K562 (cell line): Measurements from ENCODE around the gene TESMIN. TPM values are rescaled to one million over a fixed set of nuclear protein-coding genes. Genes with fewer than 3 reads are reported as not detected.

ENCODE experiments used
- ATAC-seq: fragments of 200-7000 bp; cut with Tn5 transposase; 3 replicates; pipeline ENCODE4 v1.9.1; 2020; ENCODE audit warnings: moderate library complexity
- BruUV-seq: library from RNA; stranded (reverse); fragments of 400-500 nt; replicated peaks from 2 replicates; lab custom pipeline; 2021; lab: Mats Ljungman, UMichigan
- CTCF ChIA-PET: fragments of 300-600 bp; formaldehyde crosslinking; extraction: SDS; loops from one replicate; lab custom pipeline; 2021; ENCODE audit warnings: low intra/inter-chr PET ratio; lab: Yijun Ruan, JAX
- POLR2A ChIA-PET: fragments of 300-600, 350-650 bp; sonication (Branson Sonifier 250); formaldehyde crosslinking; extraction: SDS; loops from one replicate; lab custom pipeline; 2021; ENCODE audit warnings: antibody characterized with exemption, inconsistent platforms; lab: Yijun Ruan, JAX
- DNase-seq, 4 experiments: peaks; one replicate each; pipeline versions ENCODE4 v3.0.0 to v3.0.0-alpha.2; 2011 to 2018; ENCODE audit warnings: low spot score in 3 of 4, mixed read lengths in 3 of 4; ENCODE audit errors: extremely low read depth in 1 of 4
- FAIRE-seq: peaks from 2 replicates; lab custom pipeline; 2011; peaks lifted over from hg19 to GRCh38; lab: Jason Lieb, UNC
- H2AFZ ChIP-seq: 2 replicates; pipeline ENCODE4 v1.6.0; 2011; ENCODE audit warnings: low read depth, low read length, control low read depth, inconsistent platforms
- H3K27ac ChIP-seq: fragments of 200-600 bp; 3 replicates; pipeline ENCODE4 v1.8.0; 2011; ENCODE audit warnings: low read depth, mild to moderate bottlenecking, control low read depth, inconsistent platforms, low read length, moderate library complexity, mixed read lengths; ENCODE audit errors: extremely low read depth
- H3K27me3 ChIP-seq, 2 experiments: fragments of 300-600 bp in 1 of 2; 2 replicates in 1 of 2; 3 replicates in 1 of 2; pipeline versions ENCODE4 v1.6.0 to v1.8.0; 2011; ENCODE audit warnings: inconsistent platforms in 2 of 2, low read length in 2 of 2, mild to moderate bottlenecking in 1 of 2, mixed read lengths in 1 of 2, moderate library complexity in 1 of 2; ENCODE audit not compliant: control insufficient read depth in 2 of 2, insufficient read depth in 2 of 2
- H3K36me3 ChIP-seq: fragments of 300-600 bp; 3 replicates; pipeline ENCODE4 v1.8.0; 2011; ENCODE audit warnings: mild to moderate bottlenecking, low read length, inconsistent platforms; ENCODE audit not compliant: control insufficient read depth, insufficient read depth
- H3K4me1 ChIP-seq, 2 experiments: fragments of 200-600 bp in 1 of 2; replicated peaks in 1 of 2; 2 replicates in 1 of 2; 3 replicates in 1 of 2; pipeline versions ENCODE4 v1.5.1 to v1.8.0; 2011; ENCODE audit warnings: inconsistent platforms in 2 of 2, low read length in 2 of 2, mild to moderate bottlenecking in 1 of 2, mixed read lengths in 1 of 2, moderate library complexity in 1 of 2; ENCODE audit not compliant: control insufficient read depth in 2 of 2, insufficient read depth in 2 of 2
- H3K4me2 ChIP-seq: 2 replicates; pipeline ENCODE4 v1.6.1; 2011; ENCODE audit warnings: low read length, control low read depth, inconsistent platforms, mixed read lengths; ENCODE audit not compliant: insufficient read depth
- H3K4me3 ChIP-seq: fragments of 200-600 bp; sonication (generic), shearing (Covaris generic); 2 replicates; pipeline ENCODE4 v1.5.1; 2016; ENCODE audit warnings: control low read depth, inconsistent platforms
- H3K79me2 ChIP-seq: fragments of 200-600 bp; 3 replicates; pipeline ENCODE4 v1.8.0; 2011; ENCODE audit warnings: low read length, inconsistent platforms; ENCODE audit not compliant: control insufficient read depth, insufficient read depth
- H3K9ac ChIP-seq, 2 experiments: 2 replicates each; pipeline versions ENCODE4 v1.6.0 to v1.6.1; 2011; ENCODE audit warnings: low read depth in 2 of 2, low read length in 2 of 2, control low read depth in 1 of 2, inconsistent platforms in 1 of 2, mild to moderate bottlenecking in 1 of 2, mixed read lengths in 1 of 2; ENCODE audit not compliant: insufficient read depth in 1 of 2
- H3K9me1 ChIP-seq: one replicate; pipeline ENCODE4 v1.6.0; 2011; ENCODE audit warnings: inconsistent platforms, mild to moderate bottlenecking, low read length, moderate library complexity; ENCODE audit not compliant: control insufficient read depth, insufficient read depth
- H3K9me3 ChIP-seq: replicated peaks from 2 replicates; pipeline ENCODE4 v1.5.1; 2011; ENCODE audit warnings: low read depth, low read length, inconsistent platforms; ENCODE audit not compliant: control insufficient read depth, insufficient read depth
- H4K20me1 ChIP-seq: replicated peaks from 2 replicates; pipeline ENCODE4 v1.6.1; 2011; ENCODE audit warnings: low read length, inconsistent platforms, mixed read lengths; ENCODE audit not compliant: control insufficient read depth, insufficient read depth
- NFE2L1 ChIP-seq: fragments of 450-650 bp; IDR thresholded peaks from 2 replicates; pipeline ENCODE4 v1.6.1; 2016; ENCODE audit warnings: missing genetic modification characterization, low read depth, mild to moderate bottlenecking, missing compliant biosample characterization, moderate library complexity, borderline replicate concordance
- RBM25 ChIP-seq: fragments of 200-400 bp; formaldehyde crosslinking; IDR thresholded peaks from 2 replicates; pipeline ENCODE4 v1.6.1; 2018; ENCODE audit warnings: low read length, low read depth, moderate library complexity; ENCODE audit not compliant: severe bottlenecking
- ZNF146 ChIP-seq: IDR thresholded peaks from one replicate; pipeline ENCODE4 v1.6.1; 2018; ENCODE audit warnings: missing compliant biosample characterization; ENCODE audit not compliant: unreplicated experiment
- ZNF592 ChIP-seq: fragments of 450-650 bp; IDR thresholded peaks from 2 replicates; pipeline ENCODE4 v1.6.1; 2017; ENCODE audit warnings: antibody characterized with exemption, mild to moderate bottlenecking
- WGBS: fragments of 100-300 bp; shearing (Covaris generic); methylation state at CpG from one replicate; pipeline ENCODE4 v1.1.6; 2016; ENCODE audit warnings: low coverage, mixed read lengths; ENCODE audit not compliant: insufficient coverage; ENCODE audit errors: missing lambda C conversion rate; 5-methylcytosine and 5-hydroxymethylcytosine counted together
- in situ Hi-C: fragments of 300-500 bp; cut with MboI; formaldehyde crosslinking; loops from 4 replicates; pipeline ENCODE4 v1.15.0; 2018; ENCODE audit warnings: inconsistent platforms, mixed read lengths
- intact Hi-C: fragments of 100-400 bp; cut with micrococcal nuclease; formaldehyde crosslinking; loops from 2 replicates; pipeline ENCODE4 v1.14.2; 2022
- polyA plus RNA-seq, 8 experiments: library from polyadenylated mRNA; depleted of rRNA in 4 of 8; stranded (reverse) in 5 of 8; unstranded in 3 of 8; fragments of >200 nt; fragmentation: Nextera tagmentation in 2 of 8; fragmentation: Illumina TruSeq in 1 of 8; extraction: Ambion mirVana in 2 of 8; extraction: Trizol in 1 of 8; gene quantifications; 2 replicates each; pipeline versions ENCODE4 v1.2.1 to v1.2.3, GENCODE V29; 2011 to 2014; ENCODE audit warnings: inconsistent platforms in 1 of 8, missing spikeins in 1 of 8
- total RNA-seq, 7 experiments: library from RNA; depleted of rRNA in 6 of 7; stranded (reverse); fragments of >200 nt in 6 of 7; fragmentation: Illumina TruSeq in 2 of 7; extraction: Trizol in 2 of 7; gene quantifications; 2 replicates each; pipeline versions ENCODE4 v1.2.1 to v1.2.3, GENCODE V29; 2011 to 2021; ENCODE audit warnings: low replicate concordance in 1 of 7

TESMIN gene
- total and polyA plus RNA-seq, 9 of the 15 experiments (the other 6 are each of a cell fraction or from before 2014, with no cell fraction given): 8.9 to 50.5 (median 15.0) TPM

- no peak for TF ChIP-seq ZNF592
These were observed 46.4 kb downstream of the TESMIN start (continued) for GRCh38 chr11:68704887-68705286.

GRCh38 chr11:68698993-68699392 lies 52.3 kb downstream of the TESMIN start:
- H3K9me1 ChIP-seq: no peaks in the 10 kb centered on the region
- WGBS: 9% methylated on average over 2 of the region's 2 CpGs
- FAIRE-seq (no peak), ATAC-seq (no peak), DNase-seq (no peak)
- H3K27me3 ChIP-seq: peaks cover 5 to 6% of the 10 kb centered on the region in 2 experiments; a peak in 4 of 5 replicates
- H4K20me1 ChIP-seq: no peaks in the 10 kb centered on the region
- H3K4me1 ChIP-seq: no peaks in the 10 kb centered on the region
- intact Hi-C loops: no loop called here
- H3K36me3 ChIP-seq: no peaks in the 10 kb centered on the region
- no TSS peak for BruUV-seq
- no peaks in the 10 kb centered on the region for H3K79me2 ChIP-seq
- H2AFZ ChIP-seq: no peak overlapping the region
- H3K9me3 ChIP-seq: peaks cover 7% of the 10 kb centered on the region; the same call in 1 of the 2 replicates
- TF ChIP-seq ZNF146 (CRISPR knock-in tag) (peak; percentile 67), NFE2L1 (no peak), RBM25 (peak; percentile 71)
- no peak overlapping the region for H3K4me3 ChIP-seq
- in situ Hi-C loops: loop anchor here (25.0 kb wide), 1 partner anchor 1162 kb away; no protein-coding TSS in a partner anchor
- POLR2A ChIA-PET: no interaction called here
- H3K4me2 ChIP-seq: no peak overlapping the region
- no peak overlapping the region for H3K27ac ChIP-seq
- H3K9ac ChIP-seq: no peak overlapping the region
- CTCF ChIA-PET: no interaction called here
